ENCODE results near the gene FAM83G. TPM values are rescaled to one million over a fixed set of nuclear protein-coding genes. Genes with fewer than 3 reads are reported as not detected.

FAM83G gene
- total RNA-seq, 2 experiments from 2014 or later, result 2.9 to 3.0 TPM

DNA sequence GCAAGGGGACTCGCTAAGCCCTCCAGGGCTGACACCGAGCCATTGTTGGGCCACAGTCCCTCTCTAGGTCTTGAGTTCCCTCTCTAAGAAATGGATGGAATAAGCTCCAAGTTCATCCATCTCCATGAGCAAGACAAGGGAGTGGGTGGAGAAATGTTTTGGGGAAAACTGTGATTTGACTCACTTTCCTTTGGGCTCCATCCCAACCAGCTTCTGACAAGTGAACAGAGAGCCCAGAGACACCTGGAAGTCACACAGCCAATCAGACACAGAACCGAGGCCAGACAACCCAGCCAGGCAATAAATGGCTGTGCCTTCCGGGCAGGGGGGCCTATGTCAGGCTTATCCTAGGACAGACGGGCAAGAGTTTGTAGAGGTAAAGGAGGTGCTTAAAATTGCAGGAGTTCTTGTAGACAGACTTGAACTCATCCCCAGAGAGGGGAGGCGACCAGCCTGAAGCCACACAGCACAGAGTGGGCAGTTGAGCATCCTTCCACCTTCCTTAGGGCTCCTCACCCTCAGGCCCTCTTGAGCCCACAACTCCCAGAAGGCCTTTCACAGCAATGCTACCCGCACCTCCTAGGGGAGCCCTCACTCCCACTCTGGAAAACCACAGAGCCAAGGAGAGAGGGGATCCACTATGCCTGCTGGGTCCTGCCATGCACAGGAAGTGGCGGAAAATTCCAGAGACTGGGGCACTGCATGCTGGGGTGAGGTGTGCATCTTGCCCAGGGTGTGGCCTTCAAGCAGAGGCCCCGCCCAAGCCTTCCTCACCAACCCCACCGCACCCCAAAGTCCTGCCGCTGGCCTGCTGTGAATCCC is 9.5 kb upstream of the FAM83G start:
- H3K27me3 Mint-ChIP-seq, result no peaks in the 10 kb centered on the region
- no peak overlapping the region for H3K4me3 ChIP-seq (ENCODE audit: low read length)
- intact Hi-C loops (cut with DNase I, micrococcal nuclease), result loop anchor here in 1 of 2 experiments (10.0 kb wide), 1 partner anchor 189 kb away; no protein-coding TSS in a partner anchor
- ATAC-seq (ENCODE audit: poor library complexity) (no peak), DNase-seq (no peak)
- H3K27ac ChIP-seq (ENCODE audit: low read depth in 1 of 2, low read length in 2 of 2), result no peak overlapping the region
- no peaks in the 10 kb centered on the region for H3K36me3 ChIP-seq (ENCODE audit: insufficient read depth, low read length)
- H3K4me1 ChIP-seq (ENCODE audit: insufficient read depth, low read length), result peaks cover 10% of the 10 kb centered on the region
- POLR2A ChIA-PET, result no interaction called here
- H3K36me3 Mint-ChIP-seq (ENCODE audit: low read depth), result peaks cover 4% of the 10 kb centered on the region
- H3K9me3 Mint-ChIP-seq, result no peaks in the 10 kb centered on the region
- CTCF ChIA-PET, result no interaction called here
- no peaks in the 10 kb centered on the region for H3K9me3 ChIP-seq (ENCODE audit: control insufficient read depth in 1 of 2, insufficient read depth in 1 of 2, low read length in 2 of 2)
- TF ChIP-seq, protein P1, sequence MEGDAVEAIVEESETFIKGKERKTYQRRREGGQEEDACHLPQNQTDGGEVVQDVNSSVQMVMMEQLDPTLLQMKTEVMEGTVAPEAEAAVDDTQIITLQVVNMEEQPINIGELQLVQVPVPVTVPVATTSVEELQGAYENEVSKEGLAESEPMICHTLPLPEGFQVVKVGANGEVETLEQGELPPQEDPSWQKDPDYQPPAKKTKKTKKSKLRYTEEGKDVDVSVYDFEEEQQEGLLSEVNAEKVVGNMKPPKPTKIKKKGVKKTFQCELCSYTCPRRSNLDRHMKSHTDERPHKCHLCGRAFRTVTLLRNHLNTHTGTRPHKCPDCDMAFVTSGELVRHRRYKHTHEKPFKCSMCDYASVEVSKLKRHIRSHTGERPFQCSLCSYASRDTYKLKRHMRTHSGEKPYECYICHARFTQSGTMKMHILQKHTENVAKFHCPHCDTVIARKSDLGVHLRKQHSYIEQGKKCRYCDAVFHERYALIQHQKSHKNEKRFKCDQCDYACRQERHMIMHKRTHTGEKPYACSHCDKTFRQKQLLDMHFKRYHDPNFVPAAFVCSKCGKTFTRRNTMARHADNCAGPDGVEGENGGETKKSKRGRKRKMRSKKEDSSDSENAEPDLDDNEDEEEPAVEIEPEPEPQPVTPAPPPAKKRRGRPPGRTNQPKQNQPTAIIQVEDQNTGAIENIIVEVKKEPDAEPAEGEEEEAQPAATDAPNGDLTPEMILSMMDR (IDR thresholded peaks at IDR 0.05), result no peak
- peaks cover 15% of the 10 kb centered on the region for H3K4me1 Mint-ChIP-seq (ENCODE audit: low read depth)
- H3K27me3 ChIP-seq (ENCODE audit: control insufficient read depth in 1 of 2, insufficient read depth in 2 of 2, low read length in 2 of 2), result no peaks in the 10 kb centered on the region
- no peak overlapping the region for H3K4me3 Mint-ChIP-seq
- H3K27ac Mint-ChIP-seq, result no peak overlapping the region

DNA sequence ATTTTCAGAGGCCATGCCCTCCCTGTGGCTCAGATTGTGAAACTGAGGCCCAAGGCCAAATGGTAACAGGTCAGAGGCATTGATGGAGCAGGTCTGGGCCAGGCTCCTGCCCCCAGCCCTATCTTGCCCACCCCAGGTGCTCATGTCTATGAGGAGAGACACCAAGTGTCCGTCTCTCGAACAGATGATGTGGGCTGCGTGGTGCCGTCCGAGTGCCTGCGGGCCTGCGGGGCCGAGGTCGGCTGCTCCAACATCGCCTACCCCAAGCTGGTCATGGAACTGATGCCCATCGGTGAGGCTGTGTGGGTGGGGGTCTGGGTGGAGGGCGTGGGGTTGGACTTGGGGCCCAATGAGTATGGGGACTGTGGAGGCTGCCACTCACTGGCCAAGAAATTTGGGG is 8.7 kb upstream of the FAM83G start:
- H3K27ac Mint-ChIP-seq, result no peak overlapping the region
- POLR2A ChIA-PET, result no interaction called here

DNA sequence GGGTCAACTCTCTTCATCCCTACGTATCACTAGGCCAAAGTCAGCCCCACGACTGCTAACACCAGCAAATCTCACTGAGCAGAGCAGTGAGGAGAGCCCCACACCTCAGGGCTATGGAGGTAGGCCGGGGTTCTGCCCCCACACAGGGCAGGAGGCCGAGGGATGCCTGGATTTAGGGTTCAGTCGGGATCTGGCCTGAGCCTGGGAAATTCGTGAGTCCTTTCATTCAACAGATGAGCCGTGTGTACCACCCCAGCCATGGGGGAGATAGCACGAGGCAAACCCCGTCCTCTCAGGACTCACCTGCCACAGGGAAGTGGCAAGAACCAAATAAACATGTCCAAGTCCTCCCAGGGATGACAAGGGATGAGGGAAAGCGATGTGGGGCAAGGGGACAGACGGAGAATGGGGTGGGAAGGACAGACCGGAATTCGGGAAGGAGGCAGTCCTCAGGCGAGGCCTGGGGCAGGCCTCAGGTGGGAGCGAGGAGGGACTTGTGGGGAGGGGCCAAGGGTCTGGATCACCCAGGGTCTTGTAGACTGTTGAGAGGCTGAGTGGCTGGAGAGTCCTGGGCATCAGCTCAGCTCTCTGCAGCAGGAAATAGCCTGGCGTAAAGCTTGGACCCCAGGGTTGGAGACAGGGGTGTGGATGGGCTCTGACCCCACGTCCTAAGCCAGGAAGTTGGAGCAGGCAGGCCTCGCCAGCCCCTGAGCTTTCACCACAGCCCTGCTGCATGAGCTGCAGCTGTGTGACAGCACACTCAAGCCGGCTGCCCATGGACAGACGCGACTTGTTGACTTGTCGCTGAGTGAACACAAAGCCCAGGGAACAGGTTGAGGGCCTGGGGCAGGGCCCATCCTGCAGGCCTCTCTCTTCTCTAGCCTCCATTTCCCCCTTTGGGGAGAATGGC is 7.9 kb upstream of the FAM83G start:
- TF ChIP-seq, protein P1 (IDR thresholded peaks at IDR 0.05), result no peak
- Histone ChIP-seq H3K9me3 (ENCODE audit: control insufficient read depth in 1 of 2, insufficient read depth in 1 of 2, low read length in 2 of 2) (no peaks in the 10 kb centered on the region), H3K27me3 (ENCODE audit: control insufficient read depth in 1 of 2, insufficient read depth in 2 of 2, low read length in 2 of 2) (no peaks in the 10 kb centered on the region), H3K4me1 (ENCODE audit: insufficient read depth, low read length) (peaks cover under 1% of the 10 kb centered on the region), H3K27ac (ENCODE audit: low read depth in 1 of 2, low read length in 2 of 2) (no peak overlapping the region), H3K36me3 (ENCODE audit: insufficient read depth, low read length) (no peaks in the 10 kb centered on the region), H3K4me3 (ENCODE audit: low read length) (no peak overlapping the region)
- no peak overlapping the region for H3K27ac Mint-ChIP-seq
- H3K9me3 Mint-ChIP-seq, result no peaks in the 10 kb centered on the region
- no peaks in the 10 kb centered on the region for H3K36me3 Mint-ChIP-seq (ENCODE audit: low read depth)
- CTCF ChIA-PET, result no interaction called here
- H3K4me1 Mint-ChIP-seq (ENCODE audit: low read depth), result peaks cover 10% of the 10 kb centered on the region
- intact Hi-C loops (cut with DNase I, micrococcal nuclease), result loop anchor here in 1 of 2 experiments (10.0 kb wide), 1 partner anchor 188 kb away; no protein-coding TSS in a partner anchor
- no peak for DNase-seq
- ATAC-seq (ENCODE audit: poor library complexity), result no peak
- H3K4me3 Mint-ChIP-seq, result no peak overlapping the region
- POLR2A ChIA-PET, result interaction anchor here (1.1 kb wide), 1 partner anchor 11 kb away, joined by 3 read pairs; no protein-coding TSS in a partner anchor
- no peaks in the 10 kb centered on the region for H3K27me3 Mint-ChIP-seq

More for the DNA sequence above, 8.7 kb upstream of the FAM83G start:
- Mint-ChIP-seq H3K4me1 (ENCODE audit: low read depth) (peaks cover 10% of the 10 kb centered on the region), H3K9me3 (no peaks in the 10 kb centered on the region), H3K4me3 (no peak overlapping the region), H3K27me3 (no peaks in the 10 kb centered on the region), H3K36me3 (ENCODE audit: low read depth) (no peaks in the 10 kb centered on the region)
- intact Hi-C loops (cut with DNase I, micrococcal nuclease), result loop anchor here in 1 of 2 experiments (10.0 kb wide), 1 partner anchor 188 kb away; no protein-coding TSS in a partner anchor
- H3K36me3 ChIP-seq (ENCODE audit: insufficient read depth, low read length), result no peaks in the 10 kb centered on the region
- CTCF ChIA-PET, result no interaction called here
- no peak for DNase-seq
- H3K4me3 ChIP-seq (ENCODE audit: low read length), result no peak overlapping the region
- no peaks in the 10 kb centered on the region for H3K9me3 ChIP-seq (ENCODE audit: control insufficient read depth in 1 of 2, insufficient read depth in 1 of 2, low read length in 2 of 2)
- H3K4me1 ChIP-seq (ENCODE audit: insufficient read depth, low read length), result peaks cover 8% of the 10 kb centered on the region
- TF ChIP-seq, protein P1 (IDR thresholded peaks at IDR 0.05), result no peak
- H3K27me3 ChIP-seq (ENCODE audit: control insufficient read depth in 1 of 2, insufficient read depth in 2 of 2, low read length in 2 of 2), result no peaks in the 10 kb centered on the region
- ATAC-seq (ENCODE audit: poor library complexity), result no peak
- H3K27ac ChIP-seq (ENCODE audit: low read depth in 1 of 2, low read length in 2 of 2), result no peak overlapping the region
